Adrenal gland (tissue), 12 donors: Measurements from ENCODE around the gene CD74. TPM values are rescaled to one million over a fixed set of nuclear protein-coding genes. Genes with fewer than 3 reads are reported as not detected.

ENCODE experiments used
- DNase-seq, 7 donors: peaks; one replicate each; pipeline ENCODE4 v3.0.0-alpha.2; 2019 to 2020
- H3K27ac ChIP-seq, 5 donors: fragments of 200-600 bp; sonication (generic) in 4 of 5; 1 replicate in 3 of 5; 2 replicates in 2 of 5; pipeline versions ENCODE4 v1.5.1 to v1.8.0; 2016 to 2020; ENCODE audit warnings: mild to moderate bottlenecking in 1 of 5
- H3K27me3 ChIP-seq: fragments of 200-600 bp; 2 replicates; pipeline ENCODE4 v1.8.0; 2021
- H3K36me3 ChIP-seq, 2 donors: fragments of 200-600 bp; replicated peaks in 1 of 2; 1 replicate in 1 of 2; 2 replicates in 1 of 2; pipeline versions ENCODE4 v1.5.1 to v1.8.0; 2018 to 2022
- H3K4me1 ChIP-seq, 2 donors: fragments of 200-600 bp; replicated peaks in 1 of 2; 1 replicate in 1 of 2; 2 replicates in 1 of 2; pipeline versions ENCODE4 v1.5.1 to v1.8.0; 2018 to 2021
- H3K4me3 ChIP-seq, 4 donors: fragments of 200-600 bp; sonication (generic) in 3 of 4; one replicate each; pipeline ENCODE4 v1.5.1; 2016 to 2018
- H3K9me3 ChIP-seq, 3 donors: fragments of 200-600 bp; sonication (generic) in 1 of 3; replicated peaks in 1 of 3; 1 replicate in 2 of 3; 2 replicates in 1 of 3; pipeline versions ENCODE4 v1.5.1 to v1.8.0; 2016 to 2021
- CTCF ChIP-seq, 6 experiments: fragments of 450-650 bp in 4 of 6; fragments of 200-600 bp in 2 of 6; sonication (generic) in 1 of 6; IDR thresholded peaks; 1 replicate in 5 of 6; 2 replicates in 1 of 6; pipeline versions ENCODE4 v1.5.1 to v1.8.0; 2016 to 2021; ENCODE audit warnings: antibody characterized with exemption in 6 of 6, mild to moderate bottlenecking in 2 of 6, moderate library complexity in 1 of 6
- POLR2A ChIP-seq, 2 donors: fragments of 450-650 bp; IDR thresholded peaks; one replicate each; pipeline ENCODE4 v1.6.1; 2017; ENCODE audit warnings: antibody characterized with exemption in 2 of 2, mild to moderate bottlenecking in 2 of 2, moderate library complexity in 1 of 2
- WGBS, 4 donors: extraction: QIAGEN DNeasy Blood & Tissue Kit in 2 of 4; methylation state at CpG; one replicate each; pipeline versions ENCODE4 v1.1.5 to v1.1.7; 2013 to 2017; 5-methylcytosine and 5-hydroxymethylcytosine counted together
- intact Hi-C, 2 donors: fragments of 100-400 bp; cut with DNase I; formaldehyde crosslinking; loops; one replicate each; pipeline versions ENCODE4 v1.14.1 to v1.15.0; 2022 to 2023
- polyA plus RNA-seq, 3 donors: library from polyadenylated mRNA; stranded (reverse); fragments of 200-250 nt in 2 of 3; fragments of 350-450 nt in 1 of 3; fragmentation: Illumina TruSeq in 1 of 3; extraction: RNeasy Lipid Tissue Mini Kit (QIAGEN cat#74804) in 1 of 3; gene quantifications; one replicate each; pipeline ENCODE4 v1.2.3, GENCODE V29; 2013 to 2014
- total RNA-seq, 9 donors: library from RNA; depleted of rRNA in 4 of 9; stranded (reverse); fragments of >200 nt in 4 of 9; fragments of 120-200 nt in 1 of 9; fragmentation: NEBNext Ultra II Directional in 1 of 9; extraction: Animal tissue kit (Norgen Biotek cat#: 25700) in 1 of 9; gene quantifications; one replicate each; pipeline versions ENCODE4 v1.1.0 to v1.2.4, GENCODE V29; 2013 to 2023
- donor health status: healthy with polysubstance abuse.
- donor health status: Bipolar disorder and iron deficiency.
- donor health status: DM: yes; HTN: yes; CAD: no.
- donor health status: DM: no; HTN: no; CAD: no.
- donor health status: DM: no; HTN: no; CAD: no.
- donor health status: DM: yes; HTN: yes; CAD: no.

Gene CD74
- total and polyA plus RNA-seq, 12 donors = 71.4 to 3,185 (median 1,084) TPM

DNA sequence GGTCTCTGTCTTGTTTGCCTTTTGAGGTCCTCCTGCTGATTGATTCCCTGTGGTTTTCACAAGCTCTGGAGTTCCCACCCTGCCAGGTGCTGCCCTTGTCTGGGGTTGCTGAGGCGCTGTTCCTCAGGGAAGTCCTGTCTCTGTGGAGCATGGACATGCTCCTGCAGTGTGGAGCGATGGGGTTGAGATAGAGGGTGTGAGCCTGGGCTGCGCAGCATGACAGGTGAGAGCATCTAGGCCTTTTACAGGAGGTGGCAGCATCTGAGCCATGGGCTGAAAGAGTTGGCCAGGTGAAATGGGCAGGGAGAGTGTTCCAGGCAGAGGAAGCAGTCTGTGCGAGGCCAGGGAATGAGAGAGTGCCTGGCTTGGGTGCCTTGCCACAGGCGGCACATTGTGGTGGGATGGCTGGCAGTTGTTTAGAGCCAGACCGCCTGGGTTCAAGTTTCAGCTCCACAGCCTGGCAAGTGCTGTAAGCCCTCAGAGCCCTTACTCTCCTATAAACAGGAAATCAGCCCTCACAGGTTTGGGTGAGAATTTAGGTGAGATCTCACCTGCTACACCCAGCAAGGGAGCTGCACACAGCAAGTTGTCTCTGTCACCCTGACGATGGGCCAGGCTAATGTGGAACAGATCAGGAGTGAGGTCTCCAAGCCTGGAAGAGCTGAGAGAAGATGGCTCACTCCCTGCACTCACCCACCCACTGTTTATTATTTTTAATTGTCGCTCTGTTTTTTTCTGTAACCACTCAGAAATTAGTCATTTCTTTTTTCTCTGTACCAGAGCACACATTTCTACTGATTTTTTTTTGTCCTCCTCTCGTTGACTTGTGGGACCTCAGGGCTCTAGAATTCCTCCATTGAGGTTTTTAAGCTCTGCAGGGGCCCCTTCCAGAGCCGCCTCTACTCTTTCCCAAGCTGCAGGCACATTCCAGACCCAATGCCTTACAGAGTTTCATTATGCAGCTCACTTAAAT, 35.6 kb downstream of the CD74 start:
- 81 to 88% (median 83%) methylated on average over 9 to 10 of the region's 10 CpGs for WGBS, 4 donors
- H3K9me3 ChIP-seq = no peaks in the 10 kb centered on the region
- peaks cover 0 to 97% of the 10 kb centered on the region in 2 donors for H3K36me3 ChIP-seq
- no peak overlapping the region for H3K27ac ChIP-seq
- no peak overlapping the region for H3K4me3 ChIP-seq
- intact Hi-C loops = no loop called here
- no peak for DNase-seq
- TF ChIP-seq CTCF (IDR thresholded peaks at IDR 0.05) = no peak
- TF ChIP-seq POLR2A (IDR thresholded peaks at IDR 0.05) = no peak
- H3K27me3 ChIP-seq = no peaks in the 10 kb centered on the region
- no peaks in the 10 kb centered on the region for H3K4me1 ChIP-seq

DNA sequence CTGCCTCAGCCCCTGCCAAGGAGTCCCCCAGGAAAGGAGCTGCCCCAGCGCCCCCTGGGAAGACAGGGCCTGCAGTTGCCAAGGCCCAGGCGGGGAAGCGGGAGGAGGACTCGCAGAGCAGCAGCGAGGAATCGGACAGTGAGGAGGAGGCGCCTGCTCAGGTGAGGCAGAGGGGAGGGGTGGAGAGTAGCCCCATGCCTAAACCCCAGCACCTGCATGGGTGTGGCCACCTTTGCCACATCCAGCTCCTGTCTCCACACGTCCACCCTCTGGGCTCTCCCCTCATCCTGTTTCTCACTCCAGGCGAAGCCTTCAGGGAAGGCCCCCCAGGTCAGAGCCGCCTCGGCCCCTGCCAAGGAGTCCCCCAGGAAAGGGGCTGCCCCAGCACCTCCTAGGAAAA, 38.1 kb downstream of the CD74 start:
- TF ChIP-seq POLR2A (IDR thresholded peaks at IDR 0.05) (no peak), CTCF (IDR thresholded peaks at IDR 0.05) (no peak)
- DNase-seq = no peak
- 92 to 96% (median 94%) methylated on average over 11 of the region's 11 CpGs for WGBS, 4 donors
- H3K27ac ChIP-seq = no peak overlapping the region
- H3K36me3 ChIP-seq = peaks cover 0 to 97% of the 10 kb centered on the region in 2 donors
- H3K27me3 ChIP-seq = no peaks in the 10 kb centered on the region
- no peaks in the 10 kb centered on the region for H3K4me1 ChIP-seq
- H3K4me3 ChIP-seq = no peak overlapping the region
- intact Hi-C loops = no loop called here
- no peaks in the 10 kb centered on the region for H3K9me3 ChIP-seq

- intact Hi-C loops = no loop called here
- DNase-seq = no peak
- H3K27me3 ChIP-seq = no peaks in the 10 kb centered on the region
- TF ChIP-seq CTCF (IDR thresholded peaks at IDR 0.05) (no peak), POLR2A (IDR thresholded peaks at IDR 0.05) (no peak)
- H3K27ac ChIP-seq = no peak overlapping the region
- no peaks in the 10 kb centered on the region for H3K9me3 ChIP-seq
- H3K4me3 ChIP-seq = no peak overlapping the region
- peaks cover 0 to 100% of the 10 kb centered on the region in 2 donors for H3K36me3 ChIP-seq
- 79 to 88% (median 87%) methylated on average over 6 of the region's 6 CpGs for WGBS, 4 donors
- H3K4me1 ChIP-seq = no peaks in the 10 kb centered on the region
Observed at GRCh38 chr5:150372639-150373038, 40.1 kb downstream of the CD74 start.

GRCh38 chr5:150368526-150368925, 44.2 kb downstream of the CD74 start:
- intact Hi-C loops = no loop called here
- H3K4me1 ChIP-seq = no peaks in the 10 kb centered on the region
- no peaks in the 10 kb centered on the region for H3K27me3 ChIP-seq
- peaks cover 0 to 90% of the 10 kb centered on the region in 2 donors for H3K36me3 ChIP-seq
- no peak overlapping the region for H3K27ac ChIP-seq
- 90 to 98% (median 91%) methylated on average over 4 of the region's 4 CpGs for WGBS, 4 donors
- DNase-seq = no peak
- no peaks in the 10 kb centered on the region for H3K9me3 ChIP-seq
- TF ChIP-seq CTCF (IDR thresholded peaks at IDR 0.05) = no peak
- no peak overlapping the region for H3K4me3 ChIP-seq
